Measurements from ENCODE around the gene DUSP12.

The DUSP12 gene

DNA sequence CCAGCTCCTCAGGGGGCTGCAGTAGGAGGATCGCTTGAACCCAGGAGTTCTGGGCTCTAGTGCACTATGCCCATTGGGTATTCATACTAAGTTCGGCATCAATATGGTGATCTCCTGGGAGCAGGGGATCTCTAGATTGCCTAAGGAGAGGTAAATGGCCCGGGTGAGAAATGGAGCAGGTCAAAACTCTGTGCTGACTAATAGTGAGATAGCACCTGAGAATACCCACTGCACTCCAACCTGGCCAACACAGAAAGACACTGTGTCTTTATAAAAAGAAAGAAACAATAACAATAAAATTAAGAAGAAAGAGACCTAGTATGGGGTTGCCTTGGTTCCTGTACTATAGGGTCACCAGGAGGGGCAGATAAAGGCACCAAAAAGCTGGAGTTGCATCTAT lies 13.7 kb upstream of the DUSP12 start:
- in situ Hi-C loops (cut with MboI; ENCODE audit: low pct_unique_long_range_greater_than_20kb, low sequenced_read_pairs, unreplicated experiment), result loop anchor here (25.0 kb wide), 1 partner anchor 99 kb away; the partner anchor contains the start of gene FCGR3B

DNA sequence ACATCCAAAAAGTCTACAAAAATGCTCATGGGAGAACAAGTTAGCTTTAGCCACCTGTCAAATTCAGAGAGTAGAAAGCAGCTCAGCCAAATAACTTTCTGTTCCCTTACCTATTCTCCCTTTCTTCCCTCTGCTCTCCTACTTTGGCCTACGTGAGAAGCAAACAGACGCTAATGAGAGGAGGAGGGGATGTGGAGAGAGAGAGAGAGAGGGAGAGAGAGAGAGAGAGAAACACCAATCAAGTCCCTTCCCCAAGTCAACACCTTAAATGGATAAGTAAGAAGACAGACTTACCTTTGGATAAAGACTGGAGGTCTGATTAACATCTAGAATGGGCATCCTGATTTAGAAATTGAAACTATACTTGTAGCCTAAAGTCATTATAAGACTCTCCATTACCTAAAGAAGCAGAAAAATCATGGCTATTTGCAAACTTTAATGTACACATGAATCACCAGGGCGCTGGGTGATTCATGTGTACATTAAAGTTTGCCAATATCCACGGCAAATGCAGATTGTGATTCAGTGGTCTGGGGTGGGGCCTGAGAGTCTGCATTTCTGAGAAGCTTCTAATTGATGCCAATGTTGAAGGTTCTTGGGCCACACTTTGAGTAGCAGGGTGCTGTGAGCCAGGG lies 13.1 kb upstream of the DUSP12 start:
- in situ Hi-C loops (cut with MboI; ENCODE audit: low pct_unique_long_range_greater_than_20kb, low sequenced_read_pairs, unreplicated experiment), result loop anchor here (25.0 kb wide), 1 partner anchor 99 kb away; the partner anchor contains the start of gene FCGR3B
- DNase-seq (ENCODE audit: low spot score), result no peak
- TF ChIP-seq, protein P1, sequence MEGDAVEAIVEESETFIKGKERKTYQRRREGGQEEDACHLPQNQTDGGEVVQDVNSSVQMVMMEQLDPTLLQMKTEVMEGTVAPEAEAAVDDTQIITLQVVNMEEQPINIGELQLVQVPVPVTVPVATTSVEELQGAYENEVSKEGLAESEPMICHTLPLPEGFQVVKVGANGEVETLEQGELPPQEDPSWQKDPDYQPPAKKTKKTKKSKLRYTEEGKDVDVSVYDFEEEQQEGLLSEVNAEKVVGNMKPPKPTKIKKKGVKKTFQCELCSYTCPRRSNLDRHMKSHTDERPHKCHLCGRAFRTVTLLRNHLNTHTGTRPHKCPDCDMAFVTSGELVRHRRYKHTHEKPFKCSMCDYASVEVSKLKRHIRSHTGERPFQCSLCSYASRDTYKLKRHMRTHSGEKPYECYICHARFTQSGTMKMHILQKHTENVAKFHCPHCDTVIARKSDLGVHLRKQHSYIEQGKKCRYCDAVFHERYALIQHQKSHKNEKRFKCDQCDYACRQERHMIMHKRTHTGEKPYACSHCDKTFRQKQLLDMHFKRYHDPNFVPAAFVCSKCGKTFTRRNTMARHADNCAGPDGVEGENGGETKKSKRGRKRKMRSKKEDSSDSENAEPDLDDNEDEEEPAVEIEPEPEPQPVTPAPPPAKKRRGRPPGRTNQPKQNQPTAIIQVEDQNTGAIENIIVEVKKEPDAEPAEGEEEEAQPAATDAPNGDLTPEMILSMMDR (IDR thresholded peaks at IDR 0.05; ENCODE audit: extremely low read depth, insufficient read depth, missing control alignments), result no peak

More for the DNA sequence above, 13.7 kb upstream of the DUSP12 start:
- no peak for DNase-seq (ENCODE audit: low spot score)
- TF ChIP-seq, protein P1 (IDR thresholded peaks at IDR 0.05; ENCODE audit: extremely low read depth, insufficient read depth, missing control alignments), result no peak

DNA sequence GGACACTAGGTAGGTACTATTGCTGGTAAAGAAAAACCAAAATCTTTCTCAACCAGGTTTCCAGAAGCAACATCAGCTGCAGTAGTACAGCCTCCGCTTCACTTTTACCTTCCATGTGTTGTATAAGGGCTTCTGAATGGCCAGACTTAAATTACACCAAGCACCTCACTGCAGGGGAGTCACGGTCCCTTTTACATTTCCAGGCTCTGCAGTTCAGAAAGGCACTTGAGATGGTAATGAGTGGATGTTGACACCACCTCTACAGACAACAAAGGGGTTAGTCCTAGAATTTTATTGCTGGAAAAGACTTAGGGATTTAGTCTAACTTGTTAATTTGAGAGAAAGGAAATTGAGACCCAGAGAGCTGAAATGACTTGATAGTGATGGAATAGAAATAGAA lies 12.0 kb upstream of the DUSP12 start:
- TF ChIP-seq, protein P1 (IDR thresholded peaks at IDR 0.05; ENCODE audit: extremely low read depth, insufficient read depth, missing control alignments), result no peak
- no peak for DNase-seq (ENCODE audit: low spot score)
- in situ Hi-C loops (cut with MboI; ENCODE audit: low pct_unique_long_range_greater_than_20kb, low sequenced_read_pairs, unreplicated experiment), result loop anchor here (25.0 kb wide), 1 partner anchor 100 kb away; the partner anchor contains the start of gene FCGR3B

DNA sequence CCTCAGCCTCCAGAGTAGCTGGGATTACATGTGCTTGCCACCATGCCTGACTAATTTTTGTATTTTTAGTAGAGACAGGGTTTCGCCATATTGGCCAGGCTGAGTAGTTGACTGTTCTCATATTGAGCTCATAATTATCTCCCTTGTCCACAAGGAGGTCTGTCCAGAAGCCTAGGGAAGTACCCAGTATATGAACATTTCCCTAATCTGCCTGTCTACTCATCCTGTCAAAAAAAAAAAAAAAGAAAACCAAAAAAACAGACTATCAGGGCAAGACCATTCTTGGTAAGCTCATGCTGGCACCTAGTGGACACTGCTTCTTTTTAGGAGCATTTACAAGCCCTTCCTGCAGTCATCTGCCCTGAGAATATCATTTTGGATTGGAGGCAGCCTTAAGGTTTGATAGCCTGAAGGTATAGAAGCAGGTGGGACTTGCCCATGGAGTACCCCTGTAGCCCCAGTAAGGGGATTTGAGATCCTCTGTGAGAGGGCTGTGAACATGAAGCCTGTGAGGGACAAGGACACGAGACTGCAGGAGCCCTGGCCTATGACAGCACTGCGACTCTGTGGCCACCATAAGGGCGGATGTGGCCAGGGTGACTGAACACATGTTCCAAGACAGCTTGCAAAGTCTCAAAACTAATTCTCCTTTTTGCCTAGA lies 10.8 kb upstream of the DUSP12 start:
- DNase-seq (ENCODE audit: low spot score), result peak; percentile 26
- in situ Hi-C loops (cut with MboI; ENCODE audit: low pct_unique_long_range_greater_than_20kb, low sequenced_read_pairs, unreplicated experiment), result loop anchor here (25.0 kb wide), 1 partner anchor 101 kb away; the partner anchor contains the start of gene FCGR3B
- TF ChIP-seq, protein P1 (IDR thresholded peaks at IDR 0.05; ENCODE audit: extremely low read depth, insufficient read depth, missing control alignments), result peak; percentile 75

DNA sequence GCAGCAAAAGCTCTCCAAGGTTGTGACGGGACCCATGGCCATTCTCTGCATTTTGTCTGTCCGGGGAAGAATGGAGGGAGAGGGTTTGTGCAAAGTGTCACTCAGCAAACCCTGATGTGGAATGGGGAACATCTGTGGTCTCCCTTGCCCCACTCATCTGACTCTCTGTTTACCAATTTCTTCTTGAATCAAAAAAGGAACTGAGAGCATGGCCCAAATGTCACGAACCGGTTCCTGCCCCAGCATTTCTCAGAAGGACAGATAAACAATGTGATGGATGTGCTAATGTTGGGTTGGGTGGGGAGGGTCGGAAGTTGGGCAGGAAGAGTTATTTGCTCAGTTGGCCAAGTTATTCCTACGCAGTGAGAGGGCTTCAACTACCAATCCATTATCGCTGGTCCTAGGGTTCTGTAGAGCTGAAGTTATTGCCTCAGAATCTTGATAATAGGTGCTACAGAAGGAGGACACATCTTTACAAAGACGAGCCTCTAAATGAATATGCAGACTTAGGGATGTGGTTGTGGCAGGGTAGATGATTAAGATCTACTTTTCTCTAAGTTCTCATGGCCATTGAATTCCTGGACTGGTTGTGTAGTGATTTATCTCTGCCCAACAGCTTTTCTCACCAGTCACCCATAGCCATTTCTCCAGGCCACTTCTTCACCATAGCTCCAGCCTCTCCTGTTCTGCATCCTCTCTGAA lies 9.6 kb upstream of the DUSP12 start:
- TF ChIP-seq, protein P1 (IDR thresholded peaks at IDR 0.05; ENCODE audit: extremely low read depth, insufficient read depth, missing control alignments), result no peak
- DNase-seq (ENCODE audit: low spot score), result no peak
- in situ Hi-C loops (cut with MboI; ENCODE audit: low pct_unique_long_range_greater_than_20kb, low sequenced_read_pairs, unreplicated experiment), result loop anchor here (10.0 to 25.0 kb wide), 2 partner anchors 103 to 255 kb away; partner anchors contain the start of gene FCGR3B

DNA sequence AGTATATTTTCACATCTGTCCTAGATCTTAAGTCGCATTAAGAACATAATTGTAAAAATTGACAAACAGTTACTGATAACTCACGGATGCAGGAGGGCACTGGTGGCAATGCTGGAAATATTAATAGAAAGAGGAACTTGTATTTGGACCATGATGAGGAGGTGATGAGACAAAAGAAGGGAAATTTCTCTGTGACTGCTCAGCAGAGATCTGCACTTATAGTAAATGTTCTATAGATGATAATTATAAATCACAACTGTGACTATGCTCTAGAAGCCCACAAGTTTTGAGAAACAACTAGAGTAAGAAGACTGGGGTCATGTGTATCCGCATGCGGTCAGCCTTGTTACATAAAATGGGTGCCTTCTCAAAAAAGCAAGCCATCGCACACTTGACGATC lies 8.7 kb upstream of the DUSP12 start:
- no peak for DNase-seq (ENCODE audit: low spot score)
- in situ Hi-C loops (cut with MboI; ENCODE audit: low pct_unique_long_range_greater_than_20kb, low sequenced_read_pairs, unreplicated experiment), result loop anchor here (10.0 to 25.0 kb wide), 2 partner anchors 104 to 256 kb away; partner anchors contain the start of gene FCGR3B
- TF ChIP-seq, protein P1 (IDR thresholded peaks at IDR 0.05; ENCODE audit: extremely low read depth, insufficient read depth, missing control alignments), result no peak

Measured in GM13977 (cell line).